GM23248 (cell line): ENCODE data around the gene TARS3.

Experiments
- EZH2 ChIP-seq: fragments of 200-600 bp; sonication (generic); IDR thresholded peaks from 2 replicates; pipeline ENCODE4 v1.6.1; 2018; ENCODE audit warnings: antibody characterized with exemption, mild to moderate bottlenecking; ENCODE audit not compliant: insufficient read depth, poor library complexity, severe bottlenecking
- EZH2phosphoT487 ChIP-seq: fragments of 200-600 bp; sonication (generic); IDR thresholded peaks from 2 replicates; pipeline ENCODE4 v1.6.1; 2018; ENCODE audit warnings: antibody characterized with exemption, moderate library complexity, mild to moderate bottlenecking, low read depth; ENCODE audit not compliant: insufficient read depth

DNA sequence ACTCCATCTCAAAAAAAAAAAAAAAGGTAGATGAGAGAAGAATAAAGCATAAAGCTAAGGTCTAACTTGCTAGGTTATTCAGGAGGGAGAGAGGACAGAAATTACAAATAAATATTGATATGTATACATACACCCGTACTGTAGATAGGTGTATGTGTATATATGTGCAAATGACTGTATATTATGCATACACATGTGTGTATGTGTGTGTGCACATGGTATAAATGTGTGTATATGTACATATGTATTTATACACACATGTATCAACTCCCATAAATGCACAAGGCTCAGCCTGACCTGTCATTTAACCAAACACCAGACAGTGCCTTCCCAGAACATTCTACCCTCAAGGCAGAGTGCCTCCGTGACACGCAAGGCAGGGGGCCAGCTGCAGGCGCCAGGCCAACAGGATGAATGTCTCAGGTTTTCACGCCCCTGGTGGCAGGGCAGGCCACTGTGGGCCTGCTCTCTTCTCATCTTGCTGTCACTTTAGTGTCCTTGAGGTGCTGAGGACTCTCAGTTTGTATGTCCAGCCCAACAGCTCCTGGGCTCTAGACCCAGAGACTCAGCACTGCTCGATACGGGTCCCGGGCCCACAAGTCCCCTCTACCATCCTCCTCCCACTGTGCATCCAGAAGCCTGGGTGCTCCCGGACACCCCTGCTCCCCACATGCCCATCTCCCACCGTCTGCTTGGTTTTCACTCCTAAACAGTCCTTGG, 112.5 kb downstream of the TARS3 start:
- TF ChIP-seq EZH2 (no peak), EZH2phosphoT487 (no peak)
